WERI-Rb-1 (cell line): ENCODE measurements around the gene PIPOX.
A peak's percentile ranks its signal among the peaks of the same experiment; 100 is the strongest.

ENCODE experiments used
- DNase-seq: peaks from one replicate; pipeline ENCODE4 v3.0.0-alpha.2; 2020
- H3K27ac ChIP-seq: fragments of 250-450 bp; sonication (Bioruptor Pico); 2 replicates; pipeline ENCODE4 v1.5.1; 2020; ENCODE audit warnings: mild to moderate bottlenecking, moderate library complexity
- H3K27me3 ChIP-seq: fragments of 250-450 bp; sonication (Bioruptor Pico); 2 replicates; pipeline ENCODE4 v1.5.1; 2021; ENCODE audit warnings: mild to moderate bottlenecking, low read depth, moderate library complexity; ENCODE audit not compliant: insufficient read depth, severe bottlenecking
- H3K36me3 ChIP-seq: fragments of 250-450 bp; sonication (Bioruptor Pico); 2 replicates; pipeline ENCODE4 v1.5.1; 2020; ENCODE audit warnings: mild to moderate bottlenecking, moderate library complexity
- H3K4me3 ChIP-seq: 2 replicates; pipeline ENCODE4 v1.5.1; 2011; ENCODE audit warnings: low read depth, mild to moderate bottlenecking, control low read depth, low read length
- H3K9me3 ChIP-seq: fragments of 250-450 bp; sonication (Bioruptor Pico); 2 replicates; pipeline ENCODE4 v1.5.1; 2021; ENCODE audit warnings: mild to moderate bottlenecking, moderate library complexity; ENCODE audit not compliant: severe bottlenecking
- CTCF ChIP-seq: IDR thresholded peaks from 2 replicates; pipeline ENCODE4 v1.5.1; 2011; ENCODE audit warnings: low read depth, mild to moderate bottlenecking, control low read depth, inconsistent platforms, low read length

The PIPOX gene

DNA sequence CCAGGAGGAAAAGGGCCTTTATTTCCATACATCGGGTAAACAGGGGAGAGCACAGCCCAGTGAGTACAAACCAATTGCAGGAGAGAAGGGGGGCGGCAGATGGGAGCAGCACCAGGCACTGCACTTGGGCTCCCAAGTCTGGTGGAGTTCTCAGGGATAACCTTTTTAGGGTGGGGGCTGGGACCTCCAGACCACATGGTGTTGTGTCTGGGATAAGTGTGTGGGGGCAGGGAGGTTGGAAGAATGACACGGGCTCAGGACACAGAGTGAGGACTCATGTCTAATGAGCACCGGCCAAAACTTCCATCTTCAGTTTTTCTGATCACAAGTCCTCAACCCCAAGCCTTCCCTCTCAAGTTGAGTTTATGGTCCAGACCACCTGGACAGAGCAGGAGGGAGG lies 30.6 kb downstream of the PIPOX start:
- H3K27ac ChIP-seq: peak overlapping the region; percentile 71
- TF ChIP-seq CTCF: no peak
- peak; percentile 71 for DNase-seq
- H3K4me3 ChIP-seq: no peak overlapping the region
- peaks cover 5% of the 10 kb centered on the region for H3K36me3 ChIP-seq
- H3K9me3 ChIP-seq: no peaks in the 10 kb centered on the region
- no peaks in the 10 kb centered on the region for H3K27me3 ChIP-seq

GRCh38 chr17:29074488-29074887 lies 31.5 kb downstream of the PIPOX start:
- Histone ChIP-seq H3K9me3 (no peaks in the 10 kb centered on the region), H3K4me3 (no peak overlapping the region), H3K27ac (peak overlapping the region; percentile 71; the same call in 1 of the 2 replicates), H3K27me3 (no peaks in the 10 kb centered on the region), H3K36me3 (peaks cover 5% of the 10 kb centered on the region)
- no peak for TF ChIP-seq CTCF
- DNase-seq: no peak

DNA sequence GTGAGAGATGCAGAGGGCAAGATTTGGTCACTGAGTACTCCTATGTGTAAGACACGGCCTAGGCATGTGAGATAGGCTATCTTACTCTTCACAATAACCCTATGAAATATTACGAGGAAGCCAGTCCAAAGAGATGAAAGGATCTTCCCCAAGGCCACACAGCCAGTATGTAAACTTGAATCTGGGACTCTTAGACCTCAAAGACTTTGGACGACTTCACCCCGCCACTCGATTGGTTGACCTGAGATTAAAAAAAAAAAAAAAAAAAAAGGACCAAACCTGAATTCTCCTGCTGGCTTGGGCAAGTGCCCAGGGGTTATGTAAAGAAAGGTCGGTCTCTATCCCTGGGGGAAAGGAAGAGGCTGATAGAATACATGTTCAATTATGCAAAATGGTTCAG lies 33.1 kb downstream of the PIPOX start:
- no peak overlapping the region for H3K27ac ChIP-seq
- TF ChIP-seq CTCF: no peak
- H3K4me3 ChIP-seq: no peak overlapping the region
- peaks cover 11% of the 10 kb centered on the region for H3K36me3 ChIP-seq
- H3K9me3 ChIP-seq: no peaks in the 10 kb centered on the region
- no peak for DNase-seq
- no peaks in the 10 kb centered on the region for H3K27me3 ChIP-seq

- no peak overlapping the region for H3K4me3 ChIP-seq
- no peaks in the 10 kb centered on the region for H3K9me3 ChIP-seq
- TF ChIP-seq CTCF: no peak
- H3K27ac ChIP-seq: no peak overlapping the region
- H3K27me3 ChIP-seq: no peaks in the 10 kb centered on the region
- H3K36me3 ChIP-seq: peaks cover 11% of the 10 kb centered on the region
- DNase-seq: no peak
Observed at GRCh38 chr17:29076722-29077121, 33.8 kb downstream of the PIPOX start.

DNA sequence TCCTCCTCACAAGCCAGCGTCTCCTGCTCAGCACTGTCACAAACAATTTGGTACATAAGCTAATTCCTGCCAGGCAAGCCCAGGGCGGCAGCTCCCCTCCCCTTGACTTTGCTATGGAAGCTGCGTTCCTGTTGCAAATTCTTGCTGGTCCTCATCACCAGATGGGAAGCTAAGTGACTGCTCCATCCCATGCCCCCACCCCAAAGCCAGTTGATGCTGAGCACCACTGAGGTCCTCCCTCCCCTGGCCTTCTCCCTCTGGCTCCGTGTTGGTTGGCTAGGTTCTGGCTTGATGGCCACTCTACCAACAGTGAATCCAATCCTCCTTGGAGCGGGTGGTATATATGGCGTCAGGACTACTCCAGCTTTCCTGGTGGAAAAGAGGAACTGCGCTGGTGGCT lies 34.4 kb downstream of the PIPOX start:
- H3K36me3 ChIP-seq: peaks cover 11% of the 10 kb centered on the region
- H3K4me3 ChIP-seq: no peak overlapping the region
- TF ChIP-seq CTCF: no peak
- DNase-seq: no peak
- H3K27me3 ChIP-seq: no peaks in the 10 kb centered on the region
- H3K27ac ChIP-seq: no peak overlapping the region
- no peaks in the 10 kb centered on the region for H3K9me3 ChIP-seq
